GM19452 (cell line): Measurements from ENCODE around the gene POU5F2.

Experiments
- ATAC-seq: cut with Tn5 transposase; IDR thresholded peaks from one replicate; pipeline ENCODE4 v1.9.1; 2021; ENCODE audit not compliant: unreplicated experiment

Gene POU5F2

GRCh38 chr5:93717162-93717561 lies 24.2 kb downstream of the POU5F2 start:
- ATAC-seq = no peak

GRCh38 chr5:93716453-93716852 lies 24.9 kb downstream of the POU5F2 start:
- no peak for ATAC-seq

DNA sequence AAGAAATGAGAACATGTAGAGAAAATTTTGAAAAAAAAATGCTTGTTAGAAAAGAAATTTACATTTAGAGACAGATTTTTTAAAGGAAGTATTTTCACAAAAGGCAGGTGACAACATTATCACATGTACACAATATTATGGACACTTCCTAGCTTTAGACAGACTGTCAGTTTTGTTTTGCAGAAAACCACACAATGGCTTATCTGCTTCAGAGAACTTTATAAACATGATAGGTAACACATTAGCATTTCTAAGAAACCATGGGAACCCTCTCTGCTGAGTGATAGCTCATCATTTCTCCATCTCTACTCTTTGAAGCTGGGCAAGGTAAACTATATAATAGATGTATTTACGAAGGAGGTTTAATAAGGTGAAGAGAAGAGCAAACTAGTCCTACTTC lies 25.6 kb downstream of the POU5F2 start:
- no peak for ATAC-seq

DNA sequence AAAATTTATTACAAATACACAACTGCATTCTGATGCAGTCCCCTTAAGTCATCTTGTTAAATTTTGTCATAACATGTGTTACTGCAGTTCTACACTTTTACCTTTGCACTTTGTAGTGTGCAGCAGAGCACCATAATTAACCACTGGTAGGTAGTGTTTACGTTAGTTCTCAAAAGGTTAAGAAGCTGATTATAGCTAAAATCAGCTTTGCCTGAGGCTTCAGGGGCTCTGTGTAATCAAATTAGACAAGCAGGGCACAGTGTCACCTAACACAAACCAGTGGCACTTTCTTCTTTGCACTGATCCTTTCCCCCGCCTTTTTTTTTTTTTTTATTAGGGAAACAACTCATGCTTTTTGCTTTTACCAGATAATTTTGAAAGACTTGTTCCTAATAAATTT lies 26.1 kb downstream of the POU5F2 start:
- no peak for ATAC-seq

DNA sequence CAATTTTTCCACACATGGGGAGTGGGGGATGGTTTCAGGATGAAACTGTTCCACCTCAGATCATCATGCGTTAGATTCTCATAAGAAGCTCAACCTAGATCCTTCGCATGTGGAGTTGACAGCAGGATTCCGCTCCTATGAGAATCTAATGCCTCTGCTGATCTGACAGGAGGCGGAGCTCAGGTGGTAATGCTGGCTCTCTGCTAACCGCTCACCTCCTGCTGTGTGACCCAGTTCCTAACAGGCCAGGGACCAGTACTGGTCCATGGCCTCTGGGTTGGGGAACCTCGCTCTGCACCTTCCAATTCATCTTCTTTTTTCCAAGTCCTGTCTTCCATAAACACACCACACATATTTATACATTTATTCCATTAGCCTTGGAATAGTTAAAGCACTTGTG lies 33.0 kb downstream of the POU5F2 start:
- no peak for ATAC-seq

GRCh38 chr5:93705896-93706295 lies 35.5 kb downstream of the POU5F2 start:
- no peak for ATAC-seq

GRCh38 chr5:93704996-93705395 lies 36.4 kb downstream of the POU5F2 start:
- ATAC-seq = no peak

- no peak for ATAC-seq
These were observed 49.4 kb downstream of the POU5F2 start for GRCh38 chr5:93691997-93692396.
